ENCODE data around the gene APLN.

APLN gene

DNA sequence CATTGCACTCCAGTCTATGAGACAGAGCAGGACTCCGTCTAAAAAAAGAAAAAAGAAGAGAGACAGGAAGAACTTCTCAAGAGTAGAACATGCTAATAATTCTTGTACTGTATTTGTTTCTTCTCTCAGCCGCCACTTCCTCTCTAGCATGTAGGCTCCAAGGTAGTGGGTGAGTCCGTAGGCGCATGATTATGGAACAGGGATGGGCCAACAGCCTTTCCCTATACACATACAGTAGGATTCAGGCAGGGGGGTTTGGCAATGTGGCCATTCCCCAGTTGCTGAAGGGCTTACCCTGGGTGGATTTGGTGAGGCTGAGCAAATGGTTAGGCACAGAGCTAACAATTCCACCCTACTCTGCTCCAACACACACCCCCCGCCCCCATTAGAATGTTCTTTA, 35.0 kb upstream of the APLN start:
- no peak overlapping the region for H3K4me3 ChIP-seq (replicated peaks in 1 of 2; ENCODE audit: low read depth in 2 of 2, low read length in 2 of 2)
- DNase-seq (ENCODE audit: low read depth in 2 of 2) = no peak
- TF ChIP-seq, protein P1, sequence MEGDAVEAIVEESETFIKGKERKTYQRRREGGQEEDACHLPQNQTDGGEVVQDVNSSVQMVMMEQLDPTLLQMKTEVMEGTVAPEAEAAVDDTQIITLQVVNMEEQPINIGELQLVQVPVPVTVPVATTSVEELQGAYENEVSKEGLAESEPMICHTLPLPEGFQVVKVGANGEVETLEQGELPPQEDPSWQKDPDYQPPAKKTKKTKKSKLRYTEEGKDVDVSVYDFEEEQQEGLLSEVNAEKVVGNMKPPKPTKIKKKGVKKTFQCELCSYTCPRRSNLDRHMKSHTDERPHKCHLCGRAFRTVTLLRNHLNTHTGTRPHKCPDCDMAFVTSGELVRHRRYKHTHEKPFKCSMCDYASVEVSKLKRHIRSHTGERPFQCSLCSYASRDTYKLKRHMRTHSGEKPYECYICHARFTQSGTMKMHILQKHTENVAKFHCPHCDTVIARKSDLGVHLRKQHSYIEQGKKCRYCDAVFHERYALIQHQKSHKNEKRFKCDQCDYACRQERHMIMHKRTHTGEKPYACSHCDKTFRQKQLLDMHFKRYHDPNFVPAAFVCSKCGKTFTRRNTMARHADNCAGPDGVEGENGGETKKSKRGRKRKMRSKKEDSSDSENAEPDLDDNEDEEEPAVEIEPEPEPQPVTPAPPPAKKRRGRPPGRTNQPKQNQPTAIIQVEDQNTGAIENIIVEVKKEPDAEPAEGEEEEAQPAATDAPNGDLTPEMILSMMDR (IDR thresholded peaks at IDR 0.05; ENCODE audit: low read depth, low read length) = no peak

DNA sequence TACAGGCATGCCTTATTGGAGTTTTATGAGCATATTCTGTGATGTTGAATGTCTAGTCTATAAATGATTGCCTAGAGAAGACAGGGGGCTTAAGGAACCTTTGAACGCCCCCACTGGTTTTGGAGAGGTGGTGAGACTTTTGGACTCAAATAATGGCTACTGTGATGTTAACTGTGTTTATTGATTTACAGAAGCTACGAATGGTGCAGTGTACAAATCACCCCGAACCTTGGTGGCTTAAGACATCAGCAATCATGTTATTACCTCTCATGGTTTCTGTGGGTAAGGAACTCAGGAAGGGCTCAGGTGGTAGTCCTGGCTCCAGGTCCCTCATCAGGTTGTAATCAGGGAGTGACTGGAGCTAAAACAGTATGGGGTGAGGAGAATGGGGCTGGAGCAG, 33.3 kb upstream of the APLN start:
- no peak for DNase-seq (ENCODE audit: low read depth in 2 of 2)
- H3K4me3 ChIP-seq (replicated peaks in 1 of 2; ENCODE audit: low read depth in 2 of 2, low read length in 2 of 2) = no peak overlapping the region
- TF ChIP-seq, protein P1 (IDR thresholded peaks at IDR 0.05; ENCODE audit: low read depth, low read length) = no peak

DNA sequence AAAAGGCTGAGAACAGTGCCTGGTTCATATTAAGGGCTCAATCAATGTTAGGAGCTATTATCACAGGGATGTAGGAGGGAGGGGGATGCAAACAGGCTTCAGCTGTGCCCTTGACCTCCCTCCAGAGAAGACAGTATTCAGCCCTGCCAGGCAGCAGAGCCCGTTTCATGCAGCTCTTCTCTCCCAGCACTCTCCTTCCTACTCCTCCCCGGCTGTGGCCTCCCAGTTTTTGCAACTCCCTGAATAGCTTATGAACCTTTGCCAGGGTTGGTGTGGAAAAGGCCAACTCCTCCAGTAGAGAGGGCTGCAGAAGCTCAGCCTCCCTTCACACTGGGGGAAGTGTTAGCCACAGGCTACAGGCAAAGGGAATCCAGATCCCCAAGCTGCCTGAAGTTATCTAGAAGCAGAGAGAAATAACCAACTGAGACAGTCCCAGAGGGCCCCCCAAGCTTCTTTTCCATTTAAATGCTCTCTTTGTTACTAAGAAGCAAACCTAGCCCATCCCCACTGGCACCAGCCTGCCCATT, 31.7 kb upstream of the APLN start:
- TF ChIP-seq, protein P1 (IDR thresholded peaks at IDR 0.05; ENCODE audit: low read depth, low read length) = no peak
- DNase-seq (ENCODE audit: low read depth in 2 of 2) = peak in 1 of 2 donors; percentile 91
- no peak overlapping the region for H3K4me3 ChIP-seq (replicated peaks in 1 of 2; ENCODE audit: low read depth in 2 of 2, low read length in 2 of 2)

DNA sequence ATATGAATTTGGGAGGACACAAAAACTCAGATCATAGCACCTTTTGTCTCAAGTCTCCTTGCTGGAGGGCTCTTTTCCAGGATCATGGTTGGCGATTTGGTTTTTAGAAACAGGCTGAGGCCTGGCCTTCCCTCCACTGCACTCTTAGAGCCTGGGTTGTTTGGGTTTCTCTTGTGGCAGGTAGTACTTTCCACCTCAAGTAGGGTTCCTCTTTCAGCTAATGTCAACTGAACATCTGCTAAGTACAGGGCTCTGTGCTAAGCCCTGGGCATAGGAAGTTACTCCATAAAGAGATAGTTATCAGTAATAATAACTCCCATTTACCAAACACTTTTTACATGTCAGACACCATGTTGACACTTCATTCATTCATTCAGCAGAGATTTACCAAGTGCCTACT, 28.2 kb upstream of the APLN start:
- no peak overlapping the region for H3K4me3 ChIP-seq (replicated peaks in 1 of 2; ENCODE audit: low read depth in 2 of 2, low read length in 2 of 2)
- DNase-seq (ENCODE audit: low read depth in 2 of 2) = no peak
- TF ChIP-seq, protein P1 (IDR thresholded peaks at IDR 0.05; ENCODE audit: low read depth, low read length) = no peak

DNA sequence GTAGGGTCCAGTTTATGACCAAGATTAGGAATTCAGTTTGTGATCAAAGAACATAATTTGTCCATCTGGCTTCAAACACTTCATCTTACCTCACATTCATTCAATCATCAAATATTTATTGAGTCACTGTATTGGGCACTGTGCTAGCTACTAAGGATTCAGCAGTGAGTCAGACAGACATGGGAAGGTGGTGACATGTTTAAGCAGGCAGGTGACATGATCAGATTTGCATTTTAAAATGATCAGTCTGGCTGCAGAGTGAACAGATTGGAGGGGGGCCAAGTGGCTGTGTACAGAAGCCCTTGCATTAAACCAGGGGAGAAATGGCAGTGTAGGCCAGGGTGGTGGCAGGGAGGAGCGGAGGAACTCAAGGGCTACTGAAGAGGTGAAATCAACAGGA, 25.1 kb upstream of the APLN start:
- H3K4me3 ChIP-seq (replicated peaks in 1 of 2; ENCODE audit: low read depth in 2 of 2, low read length in 2 of 2) = no peak overlapping the region
- peak in 1 of 2 donors; percentile 27 for DNase-seq (ENCODE audit: low read depth in 2 of 2)
- TF ChIP-seq, protein P1 (IDR thresholded peaks at IDR 0.05; ENCODE audit: low read depth, low read length) = no peak

DNA sequence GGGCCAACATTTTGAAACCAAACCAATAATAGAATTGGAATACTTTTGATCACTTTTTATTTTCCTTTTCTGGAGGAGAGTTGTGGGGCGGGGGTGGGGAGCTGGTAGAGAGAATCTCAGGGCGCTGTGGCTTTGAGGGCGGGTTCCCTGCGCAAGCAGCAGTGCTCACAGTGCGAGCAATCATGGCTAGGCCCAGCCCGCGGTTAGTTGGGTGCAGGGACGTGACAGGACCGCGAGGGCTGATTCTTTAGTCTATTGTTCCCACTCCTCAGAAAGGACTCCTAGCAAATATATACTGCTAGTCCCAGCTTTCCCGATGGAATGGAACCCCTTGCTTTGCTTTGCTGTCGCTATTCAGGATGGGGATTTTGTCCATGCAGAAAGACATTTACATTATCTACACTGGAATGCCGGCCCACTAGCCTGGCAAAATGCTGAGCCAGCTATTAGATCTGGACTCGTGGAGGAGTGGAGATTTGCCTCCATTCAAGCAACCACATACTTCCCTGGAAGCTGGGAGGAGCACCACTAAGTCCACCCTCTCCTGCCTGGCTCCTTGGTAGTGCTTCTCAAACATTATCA, 23.9 kb upstream of the APLN start:
- H3K4me3 ChIP-seq (replicated peaks in 1 of 2; ENCODE audit: low read depth in 2 of 2, low read length in 2 of 2) = peak overlapping the region; percentile 19 to 32
- no peak for DNase-seq (ENCODE audit: low read depth in 2 of 2)
- TF ChIP-seq, protein P1 (IDR thresholded peaks at IDR 0.05; ENCODE audit: low read depth, low read length) = no peak

DNA sequence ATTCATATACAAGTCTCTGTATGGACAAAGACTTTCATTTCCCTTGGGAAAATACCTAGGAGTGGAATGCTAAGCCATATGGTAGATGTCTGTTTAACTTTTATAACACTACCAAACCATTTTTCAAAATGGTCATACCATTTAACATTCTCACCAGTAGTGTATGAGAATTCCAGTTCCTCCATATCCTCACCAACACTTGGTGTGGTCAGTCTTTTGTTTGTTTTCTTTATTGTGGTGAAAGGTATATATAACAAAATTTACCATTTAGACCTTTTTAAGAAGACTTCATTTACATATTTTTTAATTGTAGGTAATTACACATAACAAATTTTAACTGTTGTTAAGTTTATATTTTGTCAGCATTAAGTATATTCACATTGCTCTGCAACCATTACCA, 12.7 kb upstream of the APLN start:
- no peak for DNase-seq (ENCODE audit: low read depth in 2 of 2)
- TF ChIP-seq, protein P1 (IDR thresholded peaks at IDR 0.05; ENCODE audit: low read depth, low read length) = no peak
- no peak overlapping the region for H3K4me3 ChIP-seq (replicated peaks in 1 of 2; ENCODE audit: low read depth in 2 of 2, low read length in 2 of 2)

Data from cardiac fibroblast (primary cell).